Fibroblast of skin of back (primary cell): ENCODE data around the gene RUNX2.

ENCODE experiments used
- DNase-seq: peaks from one replicate; pipeline ENCODE4 v3.0.0-alpha.2; 2013

Gene RUNX2

GRCh38 chr6:45488269-45488668 lies 160.1 kb downstream of the RUNX2 start:
- no peak for DNase-seq

- DNase-seq, result no peak
Observed at GRCh38 chr6:45488889-45489288, 160.8 kb downstream of the RUNX2 start.

- DNase-seq, result peak; percentile 49
Observed at GRCh38 chr6:45491048-45491735, 163.1 kb downstream of the RUNX2 start.

GRCh38 chr6:45491874-45492273 lies 163.7 kb downstream of the RUNX2 start:
- DNase-seq, result no peak

- DNase-seq, result no peak
Observed at GRCh38 chr6:45493761-45494160, 165.6 kb downstream of the RUNX2 start.

GRCh38 chr6:45494416-45495135 lies 166.4 kb downstream of the RUNX2 start:
- no peak for DNase-seq

- DNase-seq, result no peak
Observed at GRCh38 chr6:45495429-45496084, 167.4 kb downstream of the RUNX2 start.

- DNase-seq, result no peak
Observed at GRCh38 chr6:45496085-45496433, 167.9 kb downstream of the RUNX2 start.

- no peak for DNase-seq
Observed at GRCh38 chr6:45498591-45498990, 170.5 kb downstream of the RUNX2 start.

GRCh38 chr6:45500924-45501816 lies 173.0 kb downstream of the RUNX2 start:
- no peak for DNase-seq

- no peak for DNase-seq
Observed at GRCh38 chr6:45502456-45502855, 174.3 kb downstream of the RUNX2 start.

- peak; percentile 31 for DNase-seq
Observed at GRCh38 chr6:45504947-45505346, 176.8 kb downstream of the RUNX2 start.

- DNase-seq, result no peak
Observed at GRCh38 chr6:45505470-45505869, 177.3 kb downstream of the RUNX2 start.

- no peak for DNase-seq
Observed at GRCh38 chr6:45507186-45507585, 179.1 kb downstream of the RUNX2 start.

- no peak for DNase-seq
Observed at GRCh38 chr6:45509426-45509825, 181.3 kb downstream of the RUNX2 start.

- DNase-seq, result no peak
Observed at GRCh38 chr6:45512717-45513116, 184.6 kb downstream of the RUNX2 start.

GRCh38 chr6:45513213-45513618 lies 185.1 kb downstream of the RUNX2 start:
- DNase-seq, result no peak

GRCh38 chr6:45513843-45514242 lies 185.7 kb downstream of the RUNX2 start:
- no peak for DNase-seq

- no peak for DNase-seq
Observed at GRCh38 chr6:45514454-45515230, 186.5 kb downstream of the RUNX2 start.

GRCh38 chr6:45518013-45518720 lies 190.0 kb downstream of the RUNX2 start:
- no peak for DNase-seq

GRCh38 chr6:45521226-45521625 lies 193.1 kb downstream of the RUNX2 start:
- no peak for DNase-seq
